Measurements from ENCODE around the gene USP27X. TPM values are rescaled to one million over a fixed set of nuclear protein-coding genes. Genes with fewer than 3 reads are reported as not detected.

Gene USP27X
- total RNA-seq, 4 donors from 2014 or later: 0.59 to 15.6 (median 4.1) TPM

- Histone ChIP-seq H3K27me3 (no peaks in the 10 kb centered on the region), H3K4me3 (no peak overlapping the region), H3K36me3 (no peaks in the 10 kb centered on the region), H3K4me1 (no peaks in the 10 kb centered on the region), H3K27ac (no peak overlapping the region), H3K9me3 (no peaks in the 10 kb centered on the region)
- intact Hi-C loops (cut with DNase I; ENCODE audit: low total_unique reads): no loop called here
- no peak for DNase-seq
- no peak for TF ChIP-seq POLR2A (IDR thresholded peaks at IDR 0.05)
Measured at GRCh38 chrX:49856819-49857218, 22.5 kb upstream of the USP27X start.

- no peaks in the 10 kb centered on the region for H3K4me1 ChIP-seq
- H3K9me3 ChIP-seq: no peaks in the 10 kb centered on the region
- TF ChIP-seq POLR2A (IDR thresholded peaks at IDR 0.05) (no peak), CTCF (IDR thresholded peaks at IDR 0.05) (no peak)
- no peak overlapping the region for H3K27ac ChIP-seq
- no peaks in the 10 kb centered on the region for H3K36me3 ChIP-seq
- DNase-seq: no peak
- H3K4me3 ChIP-seq: no peak overlapping the region
- H3K27me3 ChIP-seq: no peaks in the 10 kb centered on the region
- intact Hi-C loops (cut with DNase I; ENCODE audit: low total_unique reads): no loop called here
Measured at GRCh38 chrX:49858341-49858740, 20.9 kb upstream of the USP27X start.

- no peak for DNase-seq
- no peaks in the 10 kb centered on the region for H3K27me3 ChIP-seq
- no peaks in the 10 kb centered on the region for H3K36me3 ChIP-seq
- H3K4me3 ChIP-seq: no peak overlapping the region
- H3K4me1 ChIP-seq: no peaks in the 10 kb centered on the region
- intact Hi-C loops (cut with DNase I; ENCODE audit: low total_unique reads): no loop called here
- H3K27ac ChIP-seq: no peak overlapping the region
- TF ChIP-seq CTCF (IDR thresholded peaks at IDR 0.05) (no peak), POLR2A (IDR thresholded peaks at IDR 0.05) (no peak)
- H3K9me3 ChIP-seq: no peaks in the 10 kb centered on the region
Measured at GRCh38 chrX:49859491-49859890, 19.8 kb upstream of the USP27X start.

- TF ChIP-seq CTCF (IDR thresholded peaks at IDR 0.05): no peak
- TF ChIP-seq POLR2A (IDR thresholded peaks at IDR 0.05): no peak
- no peaks in the 10 kb centered on the region for H3K36me3 ChIP-seq
- no peak for DNase-seq
- intact Hi-C loops (cut with DNase I; ENCODE audit: low total_unique reads): no loop called here
- no peak overlapping the region for H3K27ac ChIP-seq
- no peaks in the 10 kb centered on the region for H3K4me1 ChIP-seq
- H3K4me3 ChIP-seq: no peak overlapping the region
- no peaks in the 10 kb centered on the region for H3K27me3 ChIP-seq
- H3K9me3 ChIP-seq: no peaks in the 10 kb centered on the region
Measured at GRCh38 chrX:49860867-49861535, 18.3 kb upstream of the USP27X start.

GRCh38 chrX:49862093-49862492 is 17.2 kb upstream of the USP27X start:
- Histone ChIP-seq H3K27me3 (no peaks in the 10 kb centered on the region), H3K27ac (no peak overlapping the region), H3K36me3 (no peaks in the 10 kb centered on the region), H3K4me1 (no peaks in the 10 kb centered on the region), H3K9me3 (no peaks in the 10 kb centered on the region), H3K4me3 (no peak overlapping the region)
- TF ChIP-seq POLR2A (IDR thresholded peaks at IDR 0.05) (no peak), CTCF (IDR thresholded peaks at IDR 0.05) (no peak)
- intact Hi-C loops (cut with DNase I; ENCODE audit: low total_unique reads): no loop called here
- DNase-seq: no peak

GRCh38 chrX:49868739-49869138 is 10.5 kb upstream of the USP27X start:
- Histone ChIP-seq H3K27ac (no peak overlapping the region), H3K9me3 (no peaks in the 10 kb centered on the region), H3K4me1 (no peaks in the 10 kb centered on the region), H3K36me3 (no peaks in the 10 kb centered on the region), H3K4me3 (no peak overlapping the region), H3K27me3 (peaks cover 0 to 7% of the 10 kb centered on the region in 2 donors)
- no peak for DNase-seq
- TF ChIP-seq POLR2A (IDR thresholded peaks at IDR 0.05) (no peak), CTCF (IDR thresholded peaks at IDR 0.05) (no peak)
- intact Hi-C loops (cut with DNase I; ENCODE audit: low total_unique reads): no loop called here
